BLaER1 treated with 17β-estradiol and CSF1 and Interleukin-3, amounts not matched to agents 10 nM and 100 nM (cell line): ENCODE measurements around the gene SATL1.

ENCODE experiments used
- H3K27ac ChIP-seq, 11 experiments: shearing (Covaris generic); formaldehyde crosslinking; 2 replicates each; pipeline ENCODE4 v1.8.1; 2022
- H3K27me3 ChIP-seq, 11 experiments: shearing (Covaris generic); formaldehyde crosslinking; 2 replicates each; pipeline ENCODE4 v1.8.1; 2022
- H3K36me3 ChIP-seq, 11 experiments: shearing (Covaris generic); formaldehyde crosslinking; 2 replicates each; pipeline ENCODE4 v1.8.1; 2022
- H3K4me1 ChIP-seq, 10 experiments: shearing (Covaris generic); formaldehyde crosslinking; 2 replicates each; pipeline ENCODE4 v1.8.1; 2022
- H3K4me2 ChIP-seq, 11 experiments: shearing (Covaris generic); formaldehyde crosslinking; 2 replicates each; pipeline ENCODE4 v1.8.1; 2022
- H3K4me3 ChIP-seq, 10 experiments: shearing (Covaris generic); formaldehyde crosslinking; 2 replicates each; pipeline ENCODE4 v1.8.1; 2022
- H3K9ac ChIP-seq, 11 experiments: shearing (Covaris generic); formaldehyde crosslinking; 2 replicates each; pipeline ENCODE4 v1.8.1; 2022
- H3K9me3 ChIP-seq, 11 experiments: shearing (Covaris generic); formaldehyde crosslinking; replicated peaks in 1 of 11; 2 replicates each; pipeline ENCODE4 v1.8.1; 2022
- H4K20me1 ChIP-seq, 11 experiments: shearing (Covaris generic); formaldehyde crosslinking; 2 replicates each; pipeline ENCODE4 v1.8.1; 2022
- Cebpa-rat ChIP-seq, 11 experiments: shearing (Covaris generic); IDR thresholded peaks; 2 replicates each; pipeline ENCODE4 v1.8.1; 2022

The SATL1 gene

DNA sequence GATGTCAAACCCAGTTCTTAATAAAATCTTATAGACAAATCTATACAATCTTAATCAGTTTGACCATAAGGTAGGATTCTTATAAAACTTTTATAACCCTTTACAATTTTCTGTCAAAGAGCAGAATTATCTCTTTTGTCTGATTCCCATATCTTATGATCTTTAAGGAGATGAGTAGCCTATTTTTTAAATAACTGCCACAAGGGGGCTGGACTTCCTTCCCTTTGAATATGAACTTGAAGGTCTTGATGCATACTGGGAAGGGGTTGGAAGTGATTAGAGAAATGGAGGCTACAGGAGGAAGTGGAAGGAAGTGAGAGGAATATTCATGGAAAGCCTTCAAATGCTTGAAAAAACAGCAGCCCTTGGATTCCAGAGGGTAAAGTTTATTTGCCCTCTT lies 128.8 kb downstream of the SATL1 start:
- Histone ChIP-seq H3K4me3 (no peak overlapping the region), H3K4me2 (no peak overlapping the region), H3K9ac (no peak overlapping the region), H3K36me3 (no peaks in the 10 kb centered on the region), H3K27me3 (peaks cover 35 to 81% (median 67%) of the 10 kb centered on the region in 11 experiments; a peak in 21 of 22 replicates), H3K4me1 (no peaks in the 10 kb centered on the region), H3K27ac (no peak overlapping the region), H3K9me3 (no peaks in the 10 kb centered on the region; a peak in 1 of 22 replicates), H4K20me1 (no peaks in the 10 kb centered on the region; a peak in 1 of 22 replicates)
- TF ChIP-seq Cebpa-rat (IDR thresholded peaks at IDR 0.05), result no peak

DNA sequence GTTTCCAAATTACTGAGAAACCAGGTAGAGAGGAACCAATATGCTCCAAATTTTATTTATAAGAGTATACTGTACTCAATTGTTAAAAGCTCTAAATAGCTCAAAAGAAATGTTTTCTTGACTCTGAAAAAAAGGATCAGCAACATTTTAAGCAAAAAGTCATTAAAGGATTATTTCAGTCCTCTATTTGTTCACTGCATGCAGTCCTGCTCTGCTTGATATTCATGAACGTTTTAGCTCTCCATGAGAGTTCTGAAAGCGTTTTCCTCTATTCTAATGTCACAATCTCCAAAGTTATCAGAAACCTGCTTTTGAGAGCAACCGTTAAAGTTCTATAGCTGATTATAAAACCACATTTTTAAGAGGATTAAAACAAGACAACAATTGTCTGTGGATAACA lies 129.4 kb downstream of the SATL1 start:
- no peak overlapping the region for H3K9ac ChIP-seq
- no peaks in the 10 kb centered on the region for H3K4me1 ChIP-seq
- H3K4me2 ChIP-seq, result no peak overlapping the region
- peaks cover 0 to 3% (median 0%) of the 10 kb centered on the region in 11 experiments; a peak in 4 of 22 replicates for H3K9me3 ChIP-seq
- H3K27ac ChIP-seq, result no peak overlapping the region
- H3K36me3 ChIP-seq, result no peaks in the 10 kb centered on the region
- H3K4me3 ChIP-seq, result no peak overlapping the region
- TF ChIP-seq Cebpa-rat (IDR thresholded peaks at IDR 0.05), result no peak
- peaks cover 34 to 75% (median 62%) of the 10 kb centered on the region in 11 experiments; a peak in 21 of 22 replicates for H3K27me3 ChIP-seq
- no peaks in the 10 kb centered on the region; a peak in 1 of 22 replicates for H4K20me1 ChIP-seq

DNA sequence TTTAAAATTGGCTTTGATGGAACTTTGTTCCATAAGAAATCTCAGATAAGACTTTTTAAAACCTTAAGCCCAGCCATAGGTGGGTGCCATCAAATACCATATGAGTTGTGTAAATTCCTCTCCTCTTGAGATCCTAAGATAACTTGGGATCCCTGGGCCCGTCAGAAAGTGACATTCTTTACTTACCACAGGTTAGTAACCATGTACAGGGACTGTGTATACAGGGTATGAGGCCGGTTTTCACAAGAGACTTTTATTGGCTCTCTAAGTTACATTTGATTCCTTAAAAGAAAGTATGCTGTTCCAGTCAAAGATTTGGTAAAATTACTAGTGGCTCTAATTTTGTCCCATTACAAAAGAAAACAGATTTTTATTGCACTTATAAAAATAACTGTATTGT lies 129.8 kb downstream of the SATL1 start:
- no peak for TF ChIP-seq Cebpa-rat (IDR thresholded peaks at IDR 0.05)
- Histone ChIP-seq H3K9me3 (peaks cover 0 to 7% (median 3%) of the 10 kb centered on the region in 11 experiments; a peak in 8 of 22 replicates), H3K27ac (no peak overlapping the region), H3K9ac (no peak overlapping the region), H3K36me3 (no peaks in the 10 kb centered on the region), H3K4me2 (no peak overlapping the region), H4K20me1 (no peaks in the 10 kb centered on the region; a peak in 1 of 22 replicates), H3K27me3 (peaks cover 32 to 71% (median 59%) of the 10 kb centered on the region in 11 experiments; a peak in 21 of 22 replicates), H3K4me1 (no peaks in the 10 kb centered on the region), H3K4me3 (no peak overlapping the region)

DNA sequence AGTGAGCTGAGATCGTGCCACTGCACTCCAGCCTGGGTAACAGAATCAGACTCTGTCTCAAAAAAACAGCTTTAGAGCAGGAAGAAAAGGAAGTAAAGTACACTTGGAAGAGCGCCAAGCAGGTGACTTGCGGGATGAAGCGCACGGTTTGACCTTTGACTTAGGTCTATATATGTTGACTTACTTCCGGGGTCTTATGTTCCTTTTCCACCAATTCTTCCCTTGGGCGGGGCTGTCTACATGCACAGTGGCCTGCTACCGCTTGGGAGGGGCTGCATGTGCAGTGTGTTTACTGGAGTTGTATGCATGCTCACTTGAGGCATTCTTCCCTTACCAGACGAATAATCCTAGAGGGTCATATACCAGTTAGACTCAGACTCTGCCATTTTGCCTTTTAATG lies 131.3 kb downstream of the SATL1 start:
- H3K36me3 ChIP-seq, result no peaks in the 10 kb centered on the region
- no peak overlapping the region for H3K9ac ChIP-seq
- H3K9me3 ChIP-seq, result peaks cover 0 to 19% (median 9%) of the 10 kb centered on the region in 11 experiments; a peak in 15 of 22 replicates
- no peaks in the 10 kb centered on the region; a peak in 1 of 22 replicates for H4K20me1 ChIP-seq
- H3K4me3 ChIP-seq, result no peak overlapping the region
- peaks cover 24 to 60% (median 50%) of the 10 kb centered on the region in 11 experiments; a peak in 21 of 22 replicates for H3K27me3 ChIP-seq
- no peak for TF ChIP-seq Cebpa-rat (IDR thresholded peaks at IDR 0.05)
- H3K4me2 ChIP-seq, result no peak overlapping the region
- H3K4me1 ChIP-seq, result no peaks in the 10 kb centered on the region
- no peak overlapping the region for H3K27ac ChIP-seq

DNA sequence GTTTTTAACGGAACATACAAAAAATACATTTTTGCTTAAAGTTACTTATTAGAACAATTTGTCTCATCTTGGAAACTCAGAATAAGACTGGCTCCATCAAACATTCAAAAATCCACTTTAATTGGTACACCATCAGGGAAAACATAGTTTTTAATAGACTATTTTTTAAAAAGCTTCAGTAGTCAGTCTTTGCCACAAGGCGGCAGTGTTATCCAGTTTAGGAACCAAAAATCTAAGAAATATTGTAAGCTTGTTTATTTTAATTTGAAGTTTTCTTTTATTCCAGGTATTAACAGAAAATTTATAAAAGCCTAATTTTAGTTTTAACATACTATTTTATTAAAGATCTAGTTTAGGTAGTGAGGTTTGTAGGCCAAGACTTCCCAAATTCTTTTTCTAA lies 132.2 kb downstream of the SATL1 start:
- no peaks in the 10 kb centered on the region; a peak in 1 of 22 replicates for H4K20me1 ChIP-seq
- peaks cover 21 to 55% (median 43%) of the 10 kb centered on the region in 11 experiments; a peak in 21 of 22 replicates for H3K27me3 ChIP-seq
- no peak for TF ChIP-seq Cebpa-rat (IDR thresholded peaks at IDR 0.05)
- peaks cover 0 to 20% (median 9%) of the 10 kb centered on the region in 11 experiments; a peak in 15 of 22 replicates for H3K9me3 ChIP-seq
- no peaks in the 10 kb centered on the region for H3K36me3 ChIP-seq
- H3K9ac ChIP-seq, result no peak overlapping the region
- no peak overlapping the region for H3K27ac ChIP-seq
- H3K4me1 ChIP-seq, result no peaks in the 10 kb centered on the region
- H3K4me2 ChIP-seq, result no peak overlapping the region
- H3K4me3 ChIP-seq, result no peak overlapping the region

DNA sequence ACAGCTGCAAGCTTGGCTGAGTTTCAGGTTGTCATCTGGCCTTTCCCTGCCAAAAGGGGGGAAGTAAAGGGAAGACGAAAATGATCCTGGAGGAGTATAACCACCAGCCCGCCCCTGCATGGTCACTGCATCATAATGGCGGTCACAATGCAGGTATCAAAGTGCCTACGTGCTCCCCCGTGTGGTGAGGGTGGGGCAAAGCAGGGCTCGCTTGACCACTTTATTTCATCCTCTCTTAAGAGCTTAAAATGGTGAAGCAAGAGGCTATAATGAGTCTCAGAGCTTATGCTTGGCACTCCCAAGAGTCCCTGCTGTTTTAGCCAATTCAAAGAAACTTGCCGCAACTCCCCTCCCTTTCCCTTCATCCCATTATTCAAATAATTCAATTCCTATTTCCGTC lies 134.3 kb downstream of the SATL1 start:
- no peak overlapping the region for H3K4me3 ChIP-seq
- H3K4me1 ChIP-seq, result no peaks in the 10 kb centered on the region
- peaks cover 7 to 54% (median 39%) of the 10 kb centered on the region in 11 experiments; a peak in 20 of 22 replicates for H3K27me3 ChIP-seq
- no peak for TF ChIP-seq Cebpa-rat (IDR thresholded peaks at IDR 0.05)
- H3K4me2 ChIP-seq, result no peak overlapping the region
- H3K27ac ChIP-seq, result no peak overlapping the region
- H3K36me3 ChIP-seq, result no peaks in the 10 kb centered on the region
- no peak overlapping the region for H3K9ac ChIP-seq
- H4K20me1 ChIP-seq, result no peaks in the 10 kb centered on the region
- H3K9me3 ChIP-seq, result peaks cover 0 to 20% (median 9%) of the 10 kb centered on the region in 11 experiments; a peak in 15 of 22 replicates

DNA sequence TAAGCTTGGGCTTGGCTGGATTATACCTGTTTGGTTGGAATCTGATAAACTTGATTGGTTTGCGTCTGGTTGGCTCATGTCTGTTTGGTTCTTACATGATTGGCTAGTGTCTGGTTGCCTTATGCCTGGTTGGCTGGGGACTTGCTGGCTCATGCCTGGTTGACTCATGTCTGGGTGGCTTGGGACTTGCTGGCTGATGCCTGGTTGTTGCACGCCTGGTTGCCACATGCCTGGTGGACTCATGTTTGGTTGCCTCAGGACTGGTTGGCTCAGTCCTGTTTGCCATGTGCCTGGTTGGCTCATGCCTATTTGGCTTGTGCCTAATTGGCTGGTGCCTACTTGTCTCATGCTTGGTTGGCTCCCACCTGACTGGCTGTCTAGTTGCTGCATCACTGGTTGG lies 135.4 kb downstream of the SATL1 start:
- no peaks in the 10 kb centered on the region for H4K20me1 ChIP-seq
- H3K4me3 ChIP-seq, result no peak overlapping the region
- H3K9me3 ChIP-seq, result peaks cover 0 to 20% (median 9%) of the 10 kb centered on the region in 11 experiments; a peak in 15 of 22 replicates
- H3K36me3 ChIP-seq, result no peaks in the 10 kb centered on the region
- no peak overlapping the region for H3K27ac ChIP-seq
- no peaks in the 10 kb centered on the region for H3K4me1 ChIP-seq
- no peak for TF ChIP-seq Cebpa-rat (IDR thresholded peaks at IDR 0.05)
- H3K27me3 ChIP-seq, result peaks cover 10 to 54% (median 37%) of the 10 kb centered on the region in 11 experiments; a peak in 19 of 22 replicates
- no peak overlapping the region for H3K9ac ChIP-seq
- no peak overlapping the region for H3K4me2 ChIP-seq

DNA sequence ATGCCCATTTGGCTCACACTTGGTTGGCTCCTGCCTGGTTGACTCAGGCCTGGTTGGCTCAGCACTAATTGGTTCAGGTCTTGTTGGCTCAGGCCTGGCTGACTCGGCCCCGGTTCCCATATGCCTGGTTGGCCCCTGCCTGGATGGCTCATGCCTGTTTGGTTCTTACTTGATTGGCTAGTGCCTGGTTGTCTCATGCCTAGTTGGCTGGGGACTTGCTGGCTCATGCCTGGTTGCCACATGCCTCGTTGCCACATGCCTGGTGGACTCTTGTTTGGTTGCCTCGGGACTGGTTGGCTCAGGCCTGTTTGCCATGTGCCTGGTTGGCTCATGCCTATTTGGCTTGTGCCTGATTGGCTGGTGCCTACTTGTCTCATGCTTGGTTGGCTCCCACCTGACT lies 136.2 kb downstream of the SATL1 start:
- Histone ChIP-seq H3K4me3 (no peak overlapping the region), H3K4me1 (no peaks in the 10 kb centered on the region)

DNA sequence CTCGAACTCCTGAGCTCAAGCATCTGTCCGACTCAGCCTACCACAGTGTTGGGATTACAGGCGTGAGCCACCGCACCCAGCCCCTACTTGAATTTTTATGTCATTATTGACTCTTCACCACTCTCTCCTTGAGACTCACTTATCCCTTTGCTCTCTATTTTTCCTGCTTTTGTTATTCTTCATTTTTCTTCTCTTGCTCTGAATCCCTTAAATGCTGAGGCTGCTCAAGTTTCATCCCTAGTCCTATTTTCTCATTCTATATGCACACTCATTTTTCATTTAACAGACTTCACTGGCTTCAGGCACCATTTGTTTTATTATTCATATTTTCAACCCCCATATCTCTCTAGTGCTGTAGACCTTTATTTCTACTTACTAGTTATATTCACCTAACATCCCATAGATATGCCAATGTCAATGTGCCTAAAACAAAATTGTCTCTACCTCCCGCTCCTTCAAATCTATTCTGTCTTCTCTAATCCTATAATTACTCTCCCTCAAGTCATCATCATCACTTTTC lies 154.2 kb downstream of the SATL1 start:
- H3K36me3 ChIP-seq, result peaks cover 0 to 12% (median 0%) of the 10 kb centered on the region in 11 experiments; a peak in 3 of 22 replicates
- H3K9ac ChIP-seq, result no peak overlapping the region
- H3K27ac ChIP-seq, result no peak overlapping the region
- H3K4me3 ChIP-seq, result no peak overlapping the region
- H3K4me2 ChIP-seq, result no peak overlapping the region
- no peak for TF ChIP-seq Cebpa-rat (IDR thresholded peaks at IDR 0.05)
- peaks cover 57 to 80% (median 70%) of the 10 kb centered on the region in 11 experiments; a peak in 21 of 22 replicates for H3K27me3 ChIP-seq
- no peaks in the 10 kb centered on the region for H3K4me1 ChIP-seq
- H4K20me1 ChIP-seq, result no peaks in the 10 kb centered on the region; a peak in 1 of 22 replicates
- no peaks in the 10 kb centered on the region for H3K9me3 ChIP-seq

More for the DNA sequence above, 136.2 kb downstream of the SATL1 start:
- TF ChIP-seq Cebpa-rat (IDR thresholded peaks at IDR 0.05), result no peak
- Histone ChIP-seq H3K9me3 (peaks cover 0 to 20% (median 9%) of the 10 kb centered on the region in 11 experiments; a peak in 15 of 22 replicates), H3K36me3 (no peaks in the 10 kb centered on the region), H4K20me1 (no peaks in the 10 kb centered on the region), H3K27me3 (peaks cover 8 to 54% (median 30%) of the 10 kb centered on the region in 11 experiments; a peak in 18 of 22 replicates), H3K27ac (no peak overlapping the region), H3K4me2 (no peak overlapping the region), H3K9ac (no peak overlapping the region)
